GM04504 (cell line): Measurements from ENCODE around the gene C11orf71.

Experiments
- DNase-seq: peaks from one replicate; pipeline ENCODE4 v3.0.0-alpha.2; 2012; ENCODE audit warnings: low read depth

The C11orf71 gene

GRCh38 chr11:114399490-114400215 is 658 bp downstream of the C11orf71 start:
- no peak for DNase-seq

GRCh38 chr11:114398303-114398920 is 1.9 kb downstream of the C11orf71 start:
- no peak for DNase-seq

GRCh38 chr11:114397349-114397982 is 2.8 kb downstream of the C11orf71 start:
- no peak for DNase-seq

GRCh38 chr11:114396916-114397315 is 3.4 kb downstream of the C11orf71 start:
- no peak for DNase-seq

GRCh38 chr11:114395736-114396135 is 4.6 kb downstream of the C11orf71 start:
- no peak for DNase-seq

GRCh38 chr11:114392735-114393667 is 7.3 kb downstream of the C11orf71 start:
- no peak for DNase-seq

GRCh38 chr11:114386545-114386944 is 13.8 kb downstream of the C11orf71 start:
- no peak for DNase-seq

- DNase-seq: no peak
Measured at GRCh38 chr11:114386131-114386530, 14.2 kb downstream of the C11orf71 start.

GRCh38 chr11:114384487-114384886 is 15.8 kb downstream of the C11orf71 start:
- no peak for DNase-seq

GRCh38 chr11:114382509-114382908 is 17.8 kb downstream of the C11orf71 start:
- no peak for DNase-seq

- DNase-seq: no peak
Measured at GRCh38 chr11:114379394-114380069, 20.8 kb downstream of the C11orf71 start.

GRCh38 chr11:114377612-114378267 is 22.6 kb downstream of the C11orf71 start:
- DNase-seq: peak; percentile 93

- no peak for DNase-seq
Measured at GRCh38 chr11:114375052-114375451, 25.3 kb downstream of the C11orf71 start.

GRCh38 chr11:114368918-114369680 is 31.2 kb downstream of the C11orf71 start:
- DNase-seq: no peak

- no peak for DNase-seq
Measured at GRCh38 chr11:114367244-114367957, 32.9 kb downstream of the C11orf71 start.

GRCh38 chr11:114366331-114367243 is 33.7 kb downstream of the C11orf71 start:
- peak; percentile 38 for DNase-seq

- DNase-seq: no peak
Measured at GRCh38 chr11:114362958-114363357, 37.4 kb downstream of the C11orf71 start.

- no peak for DNase-seq
Measured at GRCh38 chr11:114362326-114362725, 38.0 kb downstream of the C11orf71 start.

- DNase-seq: no peak
Measured at GRCh38 chr11:114359342-114359741, 41.0 kb downstream of the C11orf71 start.
